Hematopoietic multipotent progenitor cell treated with erythropoietin and hydrocortisone succinate and interleukin-3 and kit ligand, for 8 days (in vitro differentiated cells): ENCODE data around the gene CACNA1B.
"Not testable (repeated sequence)": the region's sequence is repeated elsewhere in the genome, so short reads cannot be mapped to it uniquely, and the experiment has no call there.

ENCODE experiments used
- DNase-seq: peaks from one replicate; pipeline ENCODE4 v3.0.0-alpha.2; 2015

CACNA1B gene

GRCh38 chr9:137890768-137891587 is 13.4 kb downstream of the CACNA1B start:
- DNase-seq: not testable (repeated sequence)

GRCh38 chr9:137891588-137892423 is 14.2 kb downstream of the CACNA1B start:
- DNase-seq: no peak

GRCh38 chr9:137892424-137893191 is 15.0 kb downstream of the CACNA1B start:
- no peak for DNase-seq

GRCh38 chr9:137893670-137894069 is 16.1 kb downstream of the CACNA1B start:
- no peak for DNase-seq

GRCh38 chr9:137899551-137900360 is 22.2 kb downstream of the CACNA1B start:
- no peak for DNase-seq

GRCh38 chr9:137900584-137901310 is 23.2 kb downstream of the CACNA1B start:
- no peak for DNase-seq

- DNase-seq: no peak
Observed at GRCh38 chr9:137902646-137903045, 25.1 kb downstream of the CACNA1B start.

- no peak for DNase-seq
Observed at GRCh38 chr9:137905740-137906139, 28.2 kb downstream of the CACNA1B start.

GRCh38 chr9:137907776-137908175 is 30.2 kb downstream of the CACNA1B start:
- DNase-seq: no peak

- DNase-seq: no peak
Observed at GRCh38 chr9:137912671-137913070, 35.1 kb downstream of the CACNA1B start.

- no peak for DNase-seq
Observed at GRCh38 chr9:137913132-137913531, 35.5 kb downstream of the CACNA1B start.

GRCh38 chr9:137913771-137914767 is 36.5 kb downstream of the CACNA1B start:
- DNase-seq: no peak

- DNase-seq: no peak
Observed at GRCh38 chr9:137916540-137916939, 39.0 kb downstream of the CACNA1B start.

GRCh38 chr9:137917116-137917515 is 39.5 kb downstream of the CACNA1B start:
- no peak for DNase-seq

- no peak for DNase-seq
Observed at GRCh38 chr9:137917795-137918194, 40.2 kb downstream of the CACNA1B start.

- DNase-seq: no peak
Observed at GRCh38 chr9:137918331-137919094, 40.9 kb downstream of the CACNA1B start.

GRCh38 chr9:137919095-137919465 is 41.5 kb downstream of the CACNA1B start:
- no peak for DNase-seq

- DNase-seq: no peak
Observed at GRCh38 chr9:137919649-137920141, 42.1 kb downstream of the CACNA1B start.

- DNase-seq: no peak
Observed at GRCh38 chr9:137920753-137921152, 43.2 kb downstream of the CACNA1B start.
